Parathyroid adenoma (tissue), 2 donors: ENCODE results near the gene PLAAT3.

ENCODE experiments used
- H2AFZ ChIP-seq: fragments of 300-600 bp; sonication (generic); one replicate; pipeline ENCODE4 v1.7.0; 2017; ENCODE audit warnings: antibody characterized with exemption, mild to moderate bottlenecking
- H3K27ac ChIP-seq: fragments of 300-600 bp; sonication (generic); one replicate; pipeline ENCODE4 v1.7.0; 2017
- H3K27me3 ChIP-seq: fragments of 300-600 bp; sonication (generic); one replicate; pipeline ENCODE4 v1.7.0; 2017; ENCODE audit warnings: low read length; ENCODE audit not compliant: control insufficient read depth, insufficient read depth
- H3K36me3 ChIP-seq: fragments of 300-600 bp; sonication (generic); one replicate; pipeline ENCODE4 v1.7.0; 2017; ENCODE audit warnings: low read length; ENCODE audit not compliant: control insufficient read depth, insufficient read depth
- H3K4me1 ChIP-seq: fragments of 300-600 bp; sonication (generic); one replicate; pipeline ENCODE4 v1.7.0; 2017; ENCODE audit warnings: control low read depth
- H3K4me2 ChIP-seq: fragments of 300-600 bp; sonication (generic); one replicate; pipeline ENCODE4 v1.7.0; 2017; ENCODE audit warnings: low read length
- H3K4me3 ChIP-seq: fragments of 300-600 bp; sonication (generic); one replicate; pipeline ENCODE4 v1.7.0; 2017; ENCODE audit warnings: low read depth, low read length
- H3K79me2 ChIP-seq: fragments of 300-600 bp; sonication (generic); one replicate; pipeline ENCODE4 v1.7.0; 2017; ENCODE audit warnings: control low read depth
- H3K9ac ChIP-seq: fragments of 300-600 bp; sonication (generic); one replicate; pipeline ENCODE4 v1.7.0; 2017; ENCODE audit warnings: mild to moderate bottlenecking
- H3K9me3 ChIP-seq: fragments of 300-600 bp; sonication (generic); one replicate; pipeline ENCODE4 v1.7.0; 2017; ENCODE audit warnings: low read length; ENCODE audit not compliant: control insufficient read depth
- TF ChIP-seq, protein P1 (sequence below): fragments of 300-600 bp; sonication (generic); IDR thresholded peaks from one replicate; pipeline ENCODE4 v1.7.0; 2017; ENCODE audit warnings: antibody characterized with exemption, mild to moderate bottlenecking
- donor health status: primary hyperparathyroidism.

PLAAT3 gene

GRCh38 chr11:63574856-63575602, 39.2 kb downstream of the PLAAT3 start:
- Histone ChIP-seq H3K4me3 (no peak overlapping the region), H3K9me3 (no peaks in the 10 kb centered on the region), H3K27me3 (no peaks in the 10 kb centered on the region), H3K9ac (no peak overlapping the region), H3K79me2 (no peaks in the 10 kb centered on the region), H3K4me2 (no peak overlapping the region), H3K4me1 (peaks cover 4% of the 10 kb centered on the region), H3K27ac (peak overlapping the region; percentile 53), H3K36me3 (no peaks in the 10 kb centered on the region), H2AFZ (peak overlapping the region; percentile 42)
- TF ChIP-seq, protein P1, sequence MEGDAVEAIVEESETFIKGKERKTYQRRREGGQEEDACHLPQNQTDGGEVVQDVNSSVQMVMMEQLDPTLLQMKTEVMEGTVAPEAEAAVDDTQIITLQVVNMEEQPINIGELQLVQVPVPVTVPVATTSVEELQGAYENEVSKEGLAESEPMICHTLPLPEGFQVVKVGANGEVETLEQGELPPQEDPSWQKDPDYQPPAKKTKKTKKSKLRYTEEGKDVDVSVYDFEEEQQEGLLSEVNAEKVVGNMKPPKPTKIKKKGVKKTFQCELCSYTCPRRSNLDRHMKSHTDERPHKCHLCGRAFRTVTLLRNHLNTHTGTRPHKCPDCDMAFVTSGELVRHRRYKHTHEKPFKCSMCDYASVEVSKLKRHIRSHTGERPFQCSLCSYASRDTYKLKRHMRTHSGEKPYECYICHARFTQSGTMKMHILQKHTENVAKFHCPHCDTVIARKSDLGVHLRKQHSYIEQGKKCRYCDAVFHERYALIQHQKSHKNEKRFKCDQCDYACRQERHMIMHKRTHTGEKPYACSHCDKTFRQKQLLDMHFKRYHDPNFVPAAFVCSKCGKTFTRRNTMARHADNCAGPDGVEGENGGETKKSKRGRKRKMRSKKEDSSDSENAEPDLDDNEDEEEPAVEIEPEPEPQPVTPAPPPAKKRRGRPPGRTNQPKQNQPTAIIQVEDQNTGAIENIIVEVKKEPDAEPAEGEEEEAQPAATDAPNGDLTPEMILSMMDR = no peak

- Histone ChIP-seq H3K79me2 (no peaks in the 10 kb centered on the region), H3K4me1 (peaks cover 4% of the 10 kb centered on the region), H3K27ac (peak overlapping the region; percentile 53), H3K4me3 (no peak overlapping the region), H3K9ac (no peak overlapping the region), H3K4me2 (no peak overlapping the region), H3K27me3 (no peaks in the 10 kb centered on the region), H2AFZ (peak overlapping the region; percentile 42), H3K36me3 (no peaks in the 10 kb centered on the region), H3K9me3 (no peaks in the 10 kb centered on the region)
- TF ChIP-seq, protein P1 = no peak
These were observed 40.1 kb downstream of the PLAAT3 start for GRCh38 chr11:63573881-63574855.

- no peak overlapping the region for H3K4me3 ChIP-seq
- TF ChIP-seq, protein P1 = no peak
These were observed 42.1 kb downstream of the PLAAT3 start for GRCh38 chr11:63572026-63572688.

GRCh38 chr11:63569570-63569969, 44.7 kb downstream of the PLAAT3 start:
- Histone ChIP-seq H3K9ac (no peak overlapping the region), H3K79me2 (no peaks in the 10 kb centered on the region), H3K4me2 (no peak overlapping the region), H2AFZ (no peak overlapping the region), H3K4me1 (no peaks in the 10 kb centered on the region), H3K36me3 (no peaks in the 10 kb centered on the region), H3K4me3 (no peak overlapping the region), H3K27me3 (no peaks in the 10 kb centered on the region), H3K27ac (no peak overlapping the region), H3K9me3 (no peaks in the 10 kb centered on the region)
- TF ChIP-seq, protein P1 = no peak

More at GRCh38 chr11:63572026-63572688, 42.1 kb downstream of the PLAAT3 start:
- Histone ChIP-seq H3K79me2 (no peaks in the 10 kb centered on the region), H3K9me3 (no peaks in the 10 kb centered on the region), H3K4me1 (peaks cover 4% of the 10 kb centered on the region), H3K36me3 (no peaks in the 10 kb centered on the region), H3K9ac (no peak overlapping the region), H3K27me3 (no peaks in the 10 kb centered on the region), H3K27ac (no peak overlapping the region), H3K4me2 (no peak overlapping the region), H2AFZ (no peak overlapping the region)
